NCI-H526 (cell line): Measurements from ENCODE around the gene RPGR.

ENCODE experiments used
- DNase-seq, 2 experiments: peaks; one replicate each; lab custom pipeline; 2025; lab: John Stamatoyannopoulos, UW

The RPGR gene

GRCh38 chrX:38320819-38321218 lies 6.5 kb downstream of the RPGR start:
- DNase-seq = no peak

DNA sequence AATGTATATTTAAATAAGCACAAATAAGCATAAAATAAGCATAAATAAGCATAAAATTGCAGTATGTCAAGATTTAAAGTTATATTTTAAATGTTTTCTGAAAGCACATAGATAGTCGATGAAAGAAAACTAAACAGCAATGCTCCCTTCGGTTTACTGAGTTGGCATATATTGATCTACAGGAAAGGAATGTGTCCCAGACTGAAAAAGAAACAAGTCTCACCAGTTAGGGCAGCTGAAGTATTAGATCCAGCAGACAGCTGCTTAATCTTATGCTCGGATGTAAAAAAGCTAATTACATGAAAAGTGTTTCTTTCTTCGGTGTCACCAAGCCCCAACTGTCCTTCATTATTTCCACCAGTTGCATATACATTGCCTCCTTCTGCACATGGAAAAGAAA lies 8.7 kb downstream of the RPGR start:
- no peak for DNase-seq

DNA sequence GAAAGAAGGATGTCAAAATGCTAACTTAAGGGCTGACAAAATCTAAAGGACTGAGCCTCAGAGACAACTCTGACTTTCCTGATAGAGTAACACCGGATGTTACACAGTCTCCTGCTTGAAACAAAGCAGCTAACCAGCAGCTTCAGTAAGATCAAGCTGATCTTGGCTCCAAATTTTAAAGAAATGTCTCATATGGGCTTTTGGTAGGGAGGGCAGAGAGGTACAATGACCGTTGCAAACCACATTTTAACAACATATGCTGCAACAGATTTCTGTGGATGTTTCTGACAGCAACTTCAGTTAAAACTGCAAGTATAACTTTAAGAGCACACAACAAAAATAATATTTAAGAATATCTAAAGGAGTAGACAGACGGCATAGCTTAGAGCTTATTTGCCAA lies 9.1 kb downstream of the RPGR start:
- no peak for DNase-seq

GRCh38 chrX:38315186-38315585 lies 12.1 kb downstream of the RPGR start:
- no peak for DNase-seq

DNA sequence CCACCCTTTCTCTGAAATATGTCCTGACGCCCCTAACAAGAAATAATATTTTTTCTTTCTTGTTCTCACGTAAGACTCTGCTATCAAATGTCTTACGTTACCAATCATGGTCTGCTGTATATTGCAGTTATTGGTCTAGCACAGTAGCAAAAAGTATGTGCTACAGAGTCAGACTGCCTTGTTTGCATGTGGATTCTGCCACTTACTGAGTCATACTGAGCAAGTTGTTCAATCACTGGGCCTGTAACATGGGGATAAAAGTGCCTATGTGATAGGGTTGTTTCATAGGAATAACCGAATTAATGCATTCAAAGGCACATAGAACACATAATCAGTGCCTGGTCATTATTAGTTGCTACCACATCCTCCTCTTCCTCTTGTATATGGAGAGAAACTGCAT lies 14.1 kb downstream of the RPGR start:
- DNase-seq = no peak

GRCh38 chrX:38312436-38312835 lies 14.9 kb downstream of the RPGR start:
- no peak for DNase-seq

DNA sequence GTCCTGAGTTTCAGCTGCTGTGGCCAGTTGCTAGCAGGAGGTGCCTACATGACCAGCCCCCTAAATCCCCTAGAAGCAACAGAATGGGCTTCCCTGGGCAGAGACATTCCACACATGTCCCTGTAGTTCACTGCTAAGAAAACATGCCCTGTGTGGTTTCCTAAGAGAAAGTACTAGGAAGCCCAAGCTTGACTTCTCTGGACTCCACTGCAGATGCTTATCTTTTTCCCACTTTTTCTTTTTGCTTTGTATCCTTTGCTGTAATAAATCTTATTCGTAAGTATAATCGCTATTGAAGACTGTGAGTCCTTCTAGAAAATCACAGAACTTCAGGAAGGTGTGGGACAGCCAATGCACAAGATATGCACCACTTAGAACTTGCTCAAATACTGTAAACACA lies 15.6 kb downstream of the RPGR start:
- DNase-seq = no peak

DNA sequence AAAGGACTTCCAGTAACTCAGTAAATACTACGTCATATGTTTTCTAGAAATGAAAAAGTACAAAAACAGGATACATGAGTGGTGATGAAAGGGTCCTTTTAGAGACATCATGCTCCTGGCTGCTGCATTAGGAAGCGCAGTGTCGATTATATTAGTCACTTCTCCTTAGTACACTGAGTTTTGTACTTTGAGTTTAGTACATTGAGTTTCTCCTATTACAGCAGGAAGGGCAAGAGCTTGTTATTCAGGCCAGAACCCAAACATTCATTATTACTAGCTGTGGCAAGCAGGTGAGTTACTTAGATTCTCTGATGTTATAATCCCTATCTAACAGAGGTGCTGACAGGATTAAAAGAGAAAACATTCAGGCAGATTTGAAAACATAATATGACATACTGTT lies 21.3 kb downstream of the RPGR start:
- DNase-seq = no peak

DNA sequence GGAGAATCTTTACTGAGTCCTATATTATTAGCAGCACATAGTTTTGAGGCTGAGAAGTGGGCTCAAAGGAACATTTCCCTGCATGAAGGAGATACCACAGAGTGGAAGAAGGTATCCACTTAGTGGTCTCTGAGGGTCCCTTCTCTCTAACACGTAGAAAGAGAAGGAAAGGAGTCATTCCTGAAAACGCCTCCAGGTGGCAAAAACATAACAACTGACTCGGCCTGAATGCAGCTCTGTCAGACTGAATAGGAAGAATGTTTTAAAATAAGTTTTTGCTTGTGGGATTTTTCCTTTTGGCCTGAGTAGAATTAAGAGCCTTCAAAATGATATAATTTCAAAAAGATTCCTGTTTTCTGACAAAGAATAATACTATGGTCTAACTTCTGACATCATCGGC lies 23.3 kb downstream of the RPGR start:
- DNase-seq = peak in 1 of 2 experiments; percentile 22

- DNase-seq = no peak
These were observed 33.6 kb downstream of the RPGR start for GRCh38 chrX:38293741-38294140.

- no peak for DNase-seq
These were observed 39.6 kb downstream of the RPGR start for GRCh38 chrX:38287674-38288073.

- no peak for DNase-seq
These were observed 41.7 kb downstream of the RPGR start for GRCh38 chrX:38285649-38286048.

DNA sequence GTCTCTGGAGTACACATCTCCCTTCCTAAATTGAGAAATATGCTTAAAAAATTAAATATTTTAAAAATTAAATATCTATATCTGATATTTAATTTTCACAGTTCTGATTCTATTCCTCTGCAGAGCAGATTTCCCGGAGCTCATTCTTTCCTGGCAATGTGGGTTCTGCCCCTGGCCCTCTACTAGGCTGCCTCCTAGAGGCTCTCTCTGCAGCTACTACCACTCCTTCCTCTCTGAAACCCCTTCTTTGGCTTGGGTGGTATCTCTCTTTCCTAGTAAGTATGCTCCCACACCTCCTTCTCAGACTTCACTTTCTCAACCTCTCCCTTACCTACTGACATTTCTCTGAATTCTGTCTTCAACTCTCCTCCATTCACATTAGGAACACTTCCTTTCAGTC lies 45.3 kb downstream of the RPGR start:
- no peak for DNase-seq

GRCh38 chrX:38279188-38279587 lies 48.1 kb downstream of the RPGR start:
- no peak for DNase-seq

DNA sequence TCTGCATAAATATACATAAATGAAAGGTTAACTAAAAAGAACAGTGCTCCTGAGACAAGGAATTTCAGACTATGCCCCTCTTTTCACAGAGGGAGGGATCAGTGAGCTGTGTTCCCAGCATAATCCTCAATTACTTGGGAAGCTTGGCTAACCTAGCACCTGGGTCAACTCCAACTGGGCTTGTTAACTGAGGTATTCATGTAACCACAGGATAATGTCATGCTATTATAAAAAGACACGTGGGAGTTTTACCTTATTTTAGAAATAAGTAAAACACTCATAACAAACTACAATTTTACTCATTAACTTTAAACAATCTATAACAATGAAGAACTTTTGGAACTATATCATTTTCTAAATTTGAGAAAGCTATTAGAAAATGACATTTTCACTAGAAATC lies 48.6 kb downstream of the RPGR start:
- no peak for DNase-seq

DNA sequence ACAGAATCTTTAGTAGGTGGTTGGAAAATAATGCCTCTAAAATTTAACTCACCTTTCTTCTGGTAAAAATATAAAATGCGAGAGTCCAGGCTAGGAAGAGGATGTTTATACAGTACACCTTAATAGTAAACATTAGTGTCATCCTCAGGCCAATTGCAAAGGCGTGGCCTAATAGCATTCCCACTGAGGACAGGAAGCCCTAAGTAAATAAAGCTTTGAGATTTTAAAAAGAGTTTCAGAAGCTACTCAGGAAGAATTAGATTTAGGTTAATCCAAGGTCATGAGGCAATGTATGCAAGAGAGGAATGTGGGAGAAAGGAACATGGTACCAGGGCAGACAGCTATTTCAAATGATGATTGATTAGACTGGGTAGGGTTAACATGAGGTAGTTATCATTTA lies 49.5 kb downstream of the RPGR start:
- no peak for DNase-seq

GRCh38 chrX:38277136-38277535 lies 50.2 kb downstream of the RPGR start:
- DNase-seq = no peak

DNA sequence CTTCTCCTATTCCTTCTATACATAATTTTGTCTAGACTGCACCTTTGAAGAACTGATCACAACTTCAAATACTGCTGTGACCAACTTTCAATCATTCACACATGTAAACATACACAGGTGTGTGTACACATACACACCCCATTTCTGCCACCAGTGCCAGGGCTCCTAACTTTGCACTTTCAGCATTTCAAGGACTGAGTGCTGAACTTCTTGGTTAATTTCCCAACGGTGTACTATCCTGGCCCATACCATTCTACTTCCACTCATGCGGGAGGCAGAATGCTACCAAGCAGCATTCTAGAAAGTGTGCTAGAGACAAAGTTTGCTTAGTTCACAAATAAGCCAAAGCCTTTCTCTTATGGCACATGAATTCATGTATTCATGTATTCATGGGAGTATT lies 51.2 kb downstream of the RPGR start:
- DNase-seq = no peak

- no peak for DNase-seq
These were observed 51.7 kb downstream of the RPGR start for GRCh38 chrX:38275615-38276014.

GRCh38 chrX:38273453-38273852 lies 53.9 kb downstream of the RPGR start:
- DNase-seq = no peak

DNA sequence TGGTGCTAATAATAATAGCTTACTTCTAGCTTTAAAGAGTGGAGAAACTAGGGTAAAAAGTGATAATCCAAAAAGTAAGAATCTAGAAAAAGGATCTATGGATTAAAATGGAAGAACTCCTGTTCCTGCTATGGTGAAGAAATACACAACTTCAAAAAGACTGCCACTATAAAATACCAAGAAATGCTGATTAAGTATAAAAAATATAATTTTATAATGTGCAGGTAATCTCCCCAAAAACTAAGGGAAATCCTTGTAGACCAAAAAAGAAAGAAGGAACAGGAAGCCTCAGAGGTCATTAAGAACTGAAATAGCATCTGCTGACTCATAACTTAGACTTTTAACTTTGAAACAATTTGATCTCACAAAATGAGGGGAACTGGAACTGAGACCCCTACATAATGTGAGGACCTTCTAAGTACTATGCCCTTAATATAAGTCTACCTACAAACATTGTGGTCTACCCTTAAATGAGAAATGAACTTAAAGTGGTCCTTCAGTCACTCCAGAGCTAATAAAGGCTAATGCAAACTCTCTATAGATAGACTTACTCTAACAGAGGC lies 56.1 kb downstream of the RPGR start:
- DNase-seq = no peak

DNA sequence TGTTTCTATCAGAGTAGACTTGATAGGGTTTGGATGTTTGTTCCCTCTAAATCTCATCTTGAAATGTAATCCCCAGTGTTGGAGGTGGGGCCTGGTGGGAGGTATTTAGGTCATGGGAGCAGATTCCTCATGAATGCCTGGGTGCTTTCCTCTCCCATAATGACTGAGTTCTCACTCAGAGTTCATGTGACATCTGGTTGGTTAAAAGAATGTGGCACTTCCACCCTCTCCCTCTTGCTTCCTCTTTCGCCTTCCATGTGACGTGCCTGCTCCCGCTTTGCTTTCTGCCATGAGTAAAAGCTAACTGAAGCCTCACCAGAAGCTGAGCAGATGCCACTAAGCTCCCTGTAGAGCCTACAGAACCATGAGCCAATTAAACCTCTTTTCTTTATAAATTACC lies 59.3 kb downstream of the RPGR start:
- no peak for DNase-seq

GRCh38 chrX:38262715-38263620 lies 64.3 kb downstream of the RPGR start:
- DNase-seq = no peak

- DNase-seq = peak; percentile 24 to 46
These were observed 67.1 kb downstream of the RPGR start for GRCh38 chrX:38260231-38260630.
